ENCODE data around the gene BRK1.
"Not testable (repeated sequence)": the region's sequence is repeated elsewhere in the genome, so short reads cannot be mapped to it uniquely, and the experiment has no call there.

The BRK1 gene

GRCh38 chr3:10149226-10149625, 33.8 kb downstream of the BRK1 start:
- no peak for DNase-seq

- DNase-seq = no peak
These were observed 35.5 kb downstream of the BRK1 start for GRCh38 chr3:10150987-10151386.

GRCh38 chr3:10154335-10155122, 39.1 kb downstream of the BRK1 start:
- no peak for DNase-seq

- no peak for DNase-seq
These were observed 39.6 kb downstream of the BRK1 start for GRCh38 chr3:10155123-10155472.

GRCh38 chr3:10155658-10156057, 40.2 kb downstream of the BRK1 start:
- no peak for DNase-seq

- DNase-seq = no peak
These were observed 41.6 kb downstream of the BRK1 start for GRCh38 chr3:10157031-10157430.

- DNase-seq = not testable (repeated sequence)
These were observed 43.1 kb downstream of the BRK1 start for GRCh38 chr3:10158555-10158954.

- DNase-seq = peak; percentile 68
These were observed 44.9 kb downstream of the BRK1 start for GRCh38 chr3:10160346-10160745.

GRCh38 chr3:10160925-10161324, 45.5 kb downstream of the BRK1 start:
- no peak for DNase-seq

GRCh38 chr3:10162185-10162584, 46.7 kb downstream of the BRK1 start:
- DNase-seq = no peak

GRCh38 chr3:10164201-10164545, 48.7 kb downstream of the BRK1 start:
- DNase-seq = not testable (repeated sequence)

GRCh38 chr3:10164546-10165393, 49.3 kb downstream of the BRK1 start, which contains the start of gene IRAK2:
TSS of gene IRAK2 (plus strand) at chr3:10164919. CDS start at chr3:10164955, 36 bp downstream.
- peak; percentile 46 for DNase-seq

- DNase-seq = no peak
These were observed 50.7 kb downstream of the BRK1 start for GRCh38 chr3:10166213-10166604.

- DNase-seq = no peak
These were observed 53.6 kb downstream of the BRK1 start for GRCh38 chr3:10169000-10169496.

GRCh38 chr3:10170915-10171478, 55.5 kb downstream of the BRK1 start:
- DNase-seq = no peak

- DNase-seq = no peak
These were observed 57.8 kb downstream of the BRK1 start for GRCh38 chr3:10173095-10173925.

- peak; percentile 73 for DNase-seq
These were observed 58.5 kb downstream of the BRK1 start for GRCh38 chr3:10173926-10174435.

GRCh38 chr3:10175334-10175733, 59.9 kb downstream of the BRK1 start:
- not testable (repeated sequence) for DNase-seq

GRCh38 chr3:10176150-10176549, 60.7 kb downstream of the BRK1 start:
- not testable (repeated sequence) for DNase-seq
